Ovary (tissue), 9 donors: ENCODE data around the gene DSCAML1. TPM values are rescaled to one million over a fixed set of nuclear protein-coding genes. Genes with fewer than 3 reads are reported as not detected.

Experiments
- DNase-seq, 5 donors: peaks; one replicate each; pipeline ENCODE4 v3.0.0-alpha.2; 2019 to 2020
- H3K27ac ChIP-seq, 2 donors: fragments of 200-600 bp; one replicate each; pipeline versions ENCODE4 v1.5.1 to v1.8.0; 2019 to 2022
- H3K27me3 ChIP-seq: fragments of 200-600 bp; one replicate; pipeline ENCODE4 v1.8.0; 2022
- H3K36me3 ChIP-seq: fragments of 200-600 bp; sonication (generic); one replicate; pipeline ENCODE4 v1.5.1; 2019
- H3K4me1 ChIP-seq: one replicate; pipeline ENCODE4 v1.8.1; 2013; ENCODE audit warnings: mild to moderate bottlenecking, moderate library complexity; ENCODE audit not compliant: insufficient read depth
- H3K4me3 ChIP-seq: fragments of 200-600 bp; sonication (generic); one replicate; pipeline ENCODE4 v1.5.1; 2017
- H3K9me3 ChIP-seq, 2 donors: fragments of 200-600 bp in 1 of 2; sonication (generic) in 1 of 2; one replicate each; pipeline versions ENCODE4 v1.5.1 to v1.8.1; 2013 to 2019; ENCODE audit warnings: mild to moderate bottlenecking in 1 of 2, moderate library complexity in 1 of 2
- CTCF ChIP-seq, 3 donors: fragments of 450-650 bp in 2 of 3; fragments of 200-600 bp in 1 of 3; IDR thresholded peaks; one replicate each; pipeline versions ENCODE4 v1.5.1 to v1.8.0; 2016 to 2022; ENCODE audit warnings: antibody characterized with exemption in 3 of 3, mild to moderate bottlenecking in 1 of 3
- EP300 ChIP-seq: sonication (generic); formaldehyde crosslinking; IDR thresholded peaks from one replicate; pipeline ENCODE4 v1.6.1; 2017; ENCODE audit warnings: antibody characterized with exemption
- POLR2A ChIP-seq: fragments of 450-650 bp; IDR thresholded peaks from one replicate; pipeline ENCODE4 v1.6.1; 2017; ENCODE audit warnings: antibody characterized with exemption, mild to moderate bottlenecking, moderate library complexity
- WGBS, 3 donors: extraction: QIAGEN DNeasy Blood & Tissue Kit in 1 of 3; methylation state at CpG; one replicate each; pipeline versions ENCODE4 v1.1.5 to v1.1.7; 2013 to 2017; 5-methylcytosine and 5-hydroxymethylcytosine counted together
- intact Hi-C, 4 donors: fragments of 100-400 bp; cut with DNase I; formaldehyde crosslinking; loops; one replicate each; pipeline versions ENCODE4 v1.11.0 to v1.15.1; 2022 to 2023
- polyA plus RNA-seq, 2 donors: library from polyadenylated mRNA; stranded (reverse); fragments of 200-250 nt in 1 of 2; fragments of 350-450 nt in 1 of 2; fragmentation: Illumina TruSeq in 1 of 2; extraction: RNeasy Lipid Tissue Mini Kit (QIAGEN cat#74804) in 1 of 2; gene quantifications; one replicate each; pipeline ENCODE4 v1.2.3, GENCODE V29; 2013 to 2014
- total RNA-seq, 7 donors: library from RNA; depleted of rRNA in 2 of 7; stranded (reverse); fragments of >200 nt in 2 of 7; fragmentation: NEBNext Ultra II Directional in 3 of 7; extraction: Animal tissue kit (Norgen Biotek cat#: 25700) in 3 of 7; gene quantifications; one replicate each; pipeline versions ENCODE4 v1.1.0 to v1.2.4, GENCODE V29; 2016 to 2023
- donor health status: DM: no; HTN: no; CAD: no; lungs with moderate emphysema.
- donor health status: DM: no; HTN: no; CAD: no.
- donor health status: Bipolar disorder and iron deficiency.
- donor health status: DM: yes; HTN: yes; CAD: no.
- donor health status: DM: no; HTN: no; CAD: no.
- donor health status: DM: yes; HTN: yes; CAD: no.

The DSCAML1 gene
- total and polyA plus RNA-seq, 9 donors, result 0.77 to 16.5 (median 10.6) TPM

GRCh38 chr11:117640041-117640440, 157.0 kb downstream of the DSCAML1 start:
- TF ChIP-seq EP300 (no peak), CTCF (IDR thresholded peaks at IDR 0.05) (no peak), POLR2A (no peak)
- intact Hi-C loops, result no loop called here
- WGBS, 3 donors, result 75 to 77% (median 76%) methylated on average over 7 of the region's 7 CpGs
- Histone ChIP-seq H3K4me1 (no peaks in the 10 kb centered on the region), H3K36me3 (no peaks in the 10 kb centered on the region), H3K4me3 (no peak overlapping the region), H3K9me3 (no peaks in the 10 kb centered on the region), H3K27ac (no peak overlapping the region), H3K27me3 (no peaks in the 10 kb centered on the region)
- no peak for DNase-seq

- DNase-seq, result no peak
- intact Hi-C loops, result no loop called here
Observed at GRCh38 chr11:117639601-117640000, 157.4 kb downstream of the DSCAML1 start.

GRCh38 chr11:117638911-117639543, 158.0 kb downstream of the DSCAML1 start:
- Histone ChIP-seq H3K4me3 (no peak overlapping the region), H3K36me3 (no peaks in the 10 kb centered on the region), H3K9me3 (no peaks in the 10 kb centered on the region), H3K4me1 (no peaks in the 10 kb centered on the region), H3K27me3 (no peaks in the 10 kb centered on the region), H3K27ac (no peak overlapping the region)
- intact Hi-C loops, result no loop called here
- WGBS, 3 donors, result 87 to 95% (median 95%) methylated on average over 2 of the region's 2 CpGs
- no peak for TF ChIP-seq POLR2A
- TF ChIP-seq EP300, result no peak
- no peak for TF ChIP-seq CTCF (IDR thresholded peaks at IDR 0.05)
- DNase-seq, result no peak

More at GRCh38 chr11:117639601-117640000, 157.4 kb downstream of the DSCAML1 start:
- Histone ChIP-seq H3K4me3 (no peak overlapping the region), H3K36me3 (no peaks in the 10 kb centered on the region), H3K9me3 (no peaks in the 10 kb centered on the region), H3K4me1 (no peaks in the 10 kb centered on the region), H3K27me3 (no peaks in the 10 kb centered on the region), H3K27ac (no peak overlapping the region)
- no peak for TF ChIP-seq CTCF (IDR thresholded peaks at IDR 0.05)
- no peak for TF ChIP-seq EP300
- TF ChIP-seq POLR2A, result no peak
- WGBS, 3 donors, result 88 to 91% (median 90%) methylated on average over 8 of the region's 8 CpGs

DNA sequence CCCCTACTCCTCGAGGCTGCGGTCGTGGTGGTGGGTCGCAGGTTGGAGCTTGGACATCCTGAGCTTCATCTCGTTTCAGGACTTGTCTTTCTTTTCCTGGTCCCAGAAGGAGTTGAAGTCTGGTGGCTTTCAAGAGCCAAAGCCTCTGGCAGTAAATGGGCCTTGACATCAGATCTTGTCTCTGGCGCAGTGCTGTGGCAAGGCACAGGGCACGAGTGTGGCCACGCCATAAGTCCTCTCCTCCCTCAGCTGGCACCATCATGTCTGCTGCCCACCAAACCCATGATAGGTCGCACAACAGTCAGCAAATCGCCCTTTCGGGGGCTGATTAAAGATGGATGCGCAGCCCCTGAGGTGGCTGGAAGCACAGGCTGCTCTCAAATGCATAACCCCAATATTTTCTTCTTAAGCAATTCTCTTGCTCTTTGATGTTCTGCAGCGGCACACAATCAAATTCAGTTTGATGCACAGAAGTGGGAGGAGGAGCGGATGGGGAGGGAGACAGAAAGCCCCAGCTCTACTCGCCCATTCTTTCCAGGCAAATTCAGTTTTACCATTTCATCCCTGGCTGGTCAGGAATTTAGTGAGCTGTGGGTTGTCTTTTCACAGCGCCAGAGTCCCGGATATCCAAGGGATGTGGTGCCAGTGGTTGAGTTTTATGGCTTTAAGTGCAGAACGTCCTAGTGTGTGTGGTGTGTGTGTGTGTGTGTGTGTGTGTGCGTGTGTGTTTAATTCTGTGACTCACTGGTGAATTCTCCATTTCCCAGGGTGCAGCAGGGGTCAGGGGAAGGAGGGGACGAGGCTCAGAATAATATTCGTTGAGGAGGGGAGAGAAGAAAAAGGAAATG, 162.0 kb downstream of the DSCAML1 start:
- no peak for DNase-seq
- Histone ChIP-seq H3K4me1 (no peaks in the 10 kb centered on the region), H3K36me3 (no peaks in the 10 kb centered on the region), H3K4me3 (no peak overlapping the region), H3K27me3 (no peaks in the 10 kb centered on the region), H3K9me3 (no peaks in the 10 kb centered on the region), H3K27ac (no peak overlapping the region)
- WGBS, 3 donors, result 75 to 77% (median 76%) methylated on average over 21 of the region's 21 CpGs
- intact Hi-C loops, result no loop called here
- TF ChIP-seq EP300, result no peak
- no peak for TF ChIP-seq CTCF (IDR thresholded peaks at IDR 0.05)
- TF ChIP-seq POLR2A, result no peak
